IPS DF 6.9 (cell line): ENCODE measurements around the gene PGAM2.
A peak's percentile ranks its signal among the peaks of the same experiment; 100 is the strongest.

ENCODE experiments used
- DNase-seq: peaks from one replicate; pipeline ENCODE4 v3.0.0-alpha.2; 2013; ENCODE audit warnings: low read depth, low spot score
- H3K27ac ChIP-seq: one replicate; pipeline ENCODE4 v1.5.1; 2013; ENCODE audit warnings: low read length, control low read depth
- H3K27me3 ChIP-seq: 2 replicates; pipeline ENCODE4 v1.6.1; 2013; ENCODE audit warnings: mild to moderate bottlenecking, low read length; ENCODE audit not compliant: control insufficient read depth, insufficient read depth
- H3K36me3 ChIP-seq: 2 replicates; pipeline ENCODE4 v1.6.1; 2013; ENCODE audit warnings: low read length; ENCODE audit not compliant: control insufficient read depth, insufficient read depth
- H3K4me1 ChIP-seq: 2 replicates; pipeline ENCODE4 v1.6.1; 2013; ENCODE audit warnings: low read length; ENCODE audit not compliant: control insufficient read depth, insufficient read depth
- H3K4me3 ChIP-seq: 2 replicates; pipeline ENCODE4 v1.5.1; 2013; ENCODE audit warnings: mild to moderate bottlenecking, low read length
- H3K9me3 ChIP-seq: 2 replicates; pipeline ENCODE4 v1.6.1; 2013; ENCODE audit warnings: low read length, inconsistent platforms; ENCODE audit not compliant: control insufficient read depth, insufficient read depth
- WGBS: extraction: QIAGEN DNeasy Blood & Tissue Kit; methylation state at CpG from one replicate; pipeline ENCODE4 v1.1.7; 2013; ENCODE audit warnings: mixed read lengths, missing lambda C conversion rate; ENCODE audit not compliant: insufficient read length, insufficient coverage; 5-methylcytosine and 5-hydroxymethylcytosine counted together

The PGAM2 gene

GRCh38 chr7:44095781-44096180, 30.4 kb upstream of the PGAM2 start:
- Histone ChIP-seq H3K27me3 (no peaks in the 10 kb centered on the region), H3K27ac (no peak overlapping the region), H3K36me3 (no peaks in the 10 kb centered on the region), H3K9me3 (no peaks in the 10 kb centered on the region; the same call in 1 of the 2 replicates), H3K4me3 (no peak overlapping the region), H3K4me1 (0 out of 2 replicates have a peak, but pooled peaks cover 1% of the 10 kb centered on the region)
- DNase-seq: no peak
- WGBS: no CpG with 5 or more reads among the region's 3 CpGs

DNA sequence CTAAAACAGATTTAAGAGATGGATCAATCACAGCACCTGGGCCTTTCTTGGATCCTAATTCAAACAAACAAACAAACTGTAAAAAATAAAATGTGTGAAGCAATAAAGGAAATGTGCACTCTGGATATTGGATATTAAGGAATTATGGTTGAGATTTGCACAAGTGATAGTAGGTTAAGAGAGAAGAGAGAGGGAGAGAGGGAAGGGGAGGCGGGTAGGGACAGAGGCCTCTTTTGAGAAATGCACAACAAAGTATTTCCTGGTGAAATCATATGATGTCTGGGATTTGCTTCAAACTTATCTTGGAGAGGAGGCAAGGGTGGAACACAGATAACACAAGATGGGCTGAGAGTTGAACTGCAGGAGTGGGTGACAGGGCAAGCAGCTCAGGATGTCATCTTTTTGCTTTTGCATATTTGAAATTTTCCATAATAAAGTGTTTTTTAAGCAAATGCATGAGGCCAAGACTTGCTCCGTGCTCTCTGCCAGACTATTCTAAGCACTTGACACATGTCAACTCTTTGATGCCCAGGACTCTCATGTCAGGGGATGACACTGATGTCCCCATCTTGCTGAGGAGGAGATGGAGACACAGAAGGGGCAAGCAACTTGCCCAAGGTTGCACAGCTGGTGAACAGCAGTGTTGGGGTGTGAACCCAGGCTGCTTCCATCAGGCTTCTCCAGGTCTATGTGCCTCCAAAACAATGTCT, 29.7 kb upstream of the PGAM2 start:
- no CpG with 5 or more reads among the region's 2 CpGs for WGBS

GRCh38 chr7:44094365-44094764, 29.0 kb upstream of the PGAM2 start:
- no peaks in the 10 kb centered on the region for H3K4me1 ChIP-seq
- H3K27ac ChIP-seq: no peak overlapping the region
- H3K4me3 ChIP-seq: no peak overlapping the region
- no peaks in the 10 kb centered on the region for H3K36me3 ChIP-seq
- no peaks in the 10 kb centered on the region for H3K27me3 ChIP-seq
- H3K9me3 ChIP-seq: no peaks in the 10 kb centered on the region; the same call in 1 of the 2 replicates
- WGBS: no CpG with 5 or more reads among the region's 2 CpGs
- DNase-seq: no peak

More for the DNA sequence above, 29.7 kb upstream of the PGAM2 start:
- DNase-seq: no peak
- no peak overlapping the region for H3K27ac ChIP-seq
- H3K9me3 ChIP-seq: no peaks in the 10 kb centered on the region; the same call in 1 of the 2 replicates
- no peaks in the 10 kb centered on the region for H3K4me1 ChIP-seq
- H3K27me3 ChIP-seq: no peaks in the 10 kb centered on the region
- no peaks in the 10 kb centered on the region for H3K36me3 ChIP-seq
- no peak overlapping the region for H3K4me3 ChIP-seq

GRCh38 chr7:44093102-44093641, 27.8 kb upstream of the PGAM2 start:
- H3K27me3 ChIP-seq: no peaks in the 10 kb centered on the region
- WGBS: no CpG with 5 or more reads among the region's 6 CpGs
- H3K9me3 ChIP-seq: no peaks in the 10 kb centered on the region; the same call in 1 of the 2 replicates
- no peak for DNase-seq
- H3K4me3 ChIP-seq: no peak overlapping the region
- H3K27ac ChIP-seq: no peak overlapping the region
- H3K4me1 ChIP-seq: no peaks in the 10 kb centered on the region
- no peaks in the 10 kb centered on the region for H3K36me3 ChIP-seq

DNA sequence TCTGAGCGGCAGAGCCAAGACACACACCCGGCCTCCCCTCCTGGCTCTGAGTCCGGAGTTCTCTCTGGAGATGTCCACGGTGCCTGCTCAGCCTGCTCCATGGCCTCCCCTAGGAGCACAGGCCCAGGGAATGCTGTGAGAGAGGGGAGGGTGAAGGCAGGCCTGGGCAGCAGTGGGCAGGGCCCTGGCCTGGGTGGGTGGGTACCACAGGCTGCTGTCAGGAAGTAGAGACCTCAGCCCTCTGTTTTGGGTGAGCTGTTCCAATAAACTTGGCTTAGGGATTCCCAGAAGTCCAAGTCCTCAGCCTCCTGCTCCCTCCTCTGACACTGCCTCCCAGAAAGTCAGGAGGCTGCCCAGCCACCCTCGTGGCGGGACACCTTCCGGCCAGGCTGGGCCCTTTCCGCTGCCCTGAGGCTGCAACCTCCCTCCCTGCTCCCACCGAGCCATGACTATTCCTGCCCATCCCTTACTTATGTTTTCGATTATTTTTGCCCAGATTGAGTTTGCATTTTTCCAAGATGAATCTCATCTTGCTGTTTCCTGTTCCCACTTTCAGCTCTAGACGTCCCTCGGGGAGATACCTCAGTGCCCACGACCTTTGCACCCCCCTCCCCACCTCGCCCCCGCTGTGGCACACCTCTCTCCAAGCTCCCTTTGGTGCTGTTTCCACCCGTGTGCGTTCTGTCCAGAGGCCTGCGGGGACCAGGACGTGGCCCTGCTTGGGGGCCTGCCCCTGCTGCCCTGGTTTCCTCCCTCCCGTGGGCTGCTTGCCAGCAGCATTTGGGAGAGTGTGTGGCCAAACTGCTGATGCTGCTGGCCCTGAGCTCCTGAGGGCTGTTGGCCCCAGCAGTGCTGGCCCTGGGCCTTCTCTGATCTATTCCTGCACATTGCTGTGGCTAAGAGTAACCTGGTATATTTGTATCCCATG, 22.8 kb upstream of the PGAM2 start:
- H3K27me3 ChIP-seq: no peaks in the 10 kb centered on the region
- no peaks in the 10 kb centered on the region; the same call in 1 of the 2 replicates for H3K4me1 ChIP-seq
- no peaks in the 10 kb centered on the region for H3K9me3 ChIP-seq
- no peak overlapping the region for H3K27ac ChIP-seq
- no peak for DNase-seq
- H3K4me3 ChIP-seq: no peak overlapping the region
- WGBS: no CpG with 5 or more reads among the region's 20 CpGs
- H3K36me3 ChIP-seq: no peaks in the 10 kb centered on the region

GRCh38 chr7:44086627-44087026, 21.3 kb upstream of the PGAM2 start:
- no peaks in the 10 kb centered on the region for H3K36me3 ChIP-seq
- no peaks in the 10 kb centered on the region for H3K27me3 ChIP-seq

GRCh38 chr7:44085546-44085945, 20.2 kb upstream of the PGAM2 start:
- H3K27me3 ChIP-seq: no peaks in the 10 kb centered on the region
- DNase-seq: no peak
- no peaks in the 10 kb centered on the region for H3K9me3 ChIP-seq
- H3K4me1 ChIP-seq: no peaks in the 10 kb centered on the region; the same call in 1 of the 2 replicates
- no peak overlapping the region for H3K4me3 ChIP-seq
- H3K27ac ChIP-seq: no peak overlapping the region
- WGBS: no CpG with 5 or more reads among the region's 3 CpGs
- no peaks in the 10 kb centered on the region for H3K36me3 ChIP-seq

More at GRCh38 chr7:44086627-44087026, 21.3 kb upstream of the PGAM2 start:
- WGBS: no CpG with 5 or more reads among the region's 3 CpGs
- H3K27ac ChIP-seq: no peak overlapping the region
- H3K4me1 ChIP-seq: no peaks in the 10 kb centered on the region; the same call in 1 of the 2 replicates
- H3K4me3 ChIP-seq: no peak overlapping the region
- DNase-seq: no peak
- H3K9me3 ChIP-seq: no peaks in the 10 kb centered on the region

GRCh38 chr7:44084701-44085100, 19.3 kb upstream of the PGAM2 start:
- Histone ChIP-seq H3K27ac (no peak overlapping the region), H3K27me3 (no peaks in the 10 kb centered on the region), H3K4me1 (no peaks in the 10 kb centered on the region; the same call in 1 of the 2 replicates), H3K4me3 (no peak overlapping the region), H3K9me3 (no peaks in the 10 kb centered on the region), H3K36me3 (peaks cover 2% of the 10 kb centered on the region; the same call in 1 of the 2 replicates)
- DNase-seq: no peak
- no CpG with 5 or more reads among the region's 4 CpGs for WGBS

DNA sequence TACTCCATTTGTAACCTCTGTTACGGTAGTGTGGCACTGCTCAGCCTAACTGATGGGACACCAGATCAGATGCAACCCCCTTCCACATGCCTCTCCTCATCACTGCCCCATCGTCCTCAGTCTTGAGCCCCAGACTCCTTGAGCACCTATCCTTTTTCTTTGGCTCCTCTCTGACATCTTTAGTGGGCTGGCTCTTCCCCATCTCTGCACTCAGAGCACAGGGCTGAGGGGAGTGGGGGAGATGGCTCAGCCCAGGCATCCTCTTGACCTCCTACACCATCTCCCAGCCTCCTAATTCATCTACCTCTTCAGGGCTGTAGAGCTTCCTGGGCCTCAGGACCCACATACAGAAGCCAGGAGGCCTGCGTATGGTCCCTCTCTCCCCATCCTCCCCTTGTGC, 18.4 kb upstream of the PGAM2 start:
- H3K9me3 ChIP-seq: no peaks in the 10 kb centered on the region
- no peak overlapping the region for H3K27ac ChIP-seq
- WGBS: no CpG with 5 or more reads among the region's 3 CpGs
- H3K4me3 ChIP-seq: no peak overlapping the region
- DNase-seq: no peak
- peaks cover 11% of the 10 kb centered on the region; the same call in 1 of the 2 replicates for H3K36me3 ChIP-seq
- no peaks in the 10 kb centered on the region; the same call in 1 of the 2 replicates for H3K4me1 ChIP-seq
- no peaks in the 10 kb centered on the region for H3K27me3 ChIP-seq

DNA sequence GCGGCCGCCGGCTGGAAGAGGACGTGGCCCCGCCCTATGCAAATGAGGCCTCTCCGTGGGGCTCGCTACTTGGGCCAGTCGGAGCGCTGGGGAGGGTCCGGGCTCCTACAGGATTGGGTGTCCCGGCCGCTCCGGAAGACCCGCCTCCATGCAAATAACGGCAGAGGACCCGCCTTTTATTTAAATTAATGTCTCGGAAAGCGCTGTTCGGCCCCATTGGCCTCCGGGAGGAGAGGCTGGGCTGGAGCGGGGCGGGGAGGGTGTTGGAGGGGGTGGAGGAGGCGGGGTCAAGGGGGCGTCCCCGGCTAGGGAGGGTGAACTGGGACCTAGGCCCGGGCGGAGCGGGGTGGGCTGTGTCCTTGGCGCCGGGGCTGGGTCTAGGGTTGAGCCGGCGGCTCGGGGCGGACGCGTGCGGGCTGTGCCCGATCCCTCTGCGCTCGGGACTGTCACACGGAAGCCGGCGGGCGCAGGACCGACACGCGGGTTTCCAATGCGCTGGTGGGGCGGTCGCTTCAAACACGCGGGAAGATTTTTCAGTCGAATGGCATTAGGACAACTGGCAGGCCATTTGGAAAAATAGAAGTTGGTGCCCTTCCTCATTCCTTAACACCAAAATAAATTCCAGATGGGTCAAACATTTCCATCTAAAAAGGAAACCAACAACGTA, 17.3 kb upstream of the PGAM2 start:
- peak; percentile 84 for DNase-seq
- no CpG with 5 or more reads among the region's 54 CpGs for WGBS
- no peaks in the 10 kb centered on the region for H3K27me3 ChIP-seq
- H3K27ac ChIP-seq: no peak overlapping the region
- peaks cover 21% of the 10 kb centered on the region for H3K36me3 ChIP-seq
- peak overlapping the region; percentile 41; the same call in 1 of the 2 replicates for H3K4me3 ChIP-seq
- no peaks in the 10 kb centered on the region; the same call in 1 of the 2 replicates for H3K4me1 ChIP-seq
- H3K9me3 ChIP-seq: no peaks in the 10 kb centered on the region
